ENCODE results near the gene NAA25.

DNA sequence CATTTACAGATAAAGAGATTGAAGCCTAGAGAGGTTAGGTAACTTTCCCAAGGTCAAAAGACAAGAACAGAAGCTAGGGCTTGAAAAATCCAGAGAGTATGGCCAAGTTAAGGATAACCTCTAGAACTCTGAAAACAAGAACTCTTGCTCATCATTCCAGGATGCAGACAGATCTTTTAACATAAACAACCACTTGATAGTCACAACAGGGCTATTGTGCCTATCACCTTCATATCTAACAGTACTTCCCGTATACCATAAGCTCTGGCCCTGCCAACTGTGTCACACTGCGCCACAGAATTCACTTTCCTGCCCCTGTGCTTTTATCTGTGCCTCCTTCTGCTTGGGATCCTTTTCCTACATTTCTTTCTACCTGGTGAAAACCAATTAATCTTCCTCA lies 77.1 kb downstream of the NAA25 start:
- TF ChIP-seq, protein P1, sequence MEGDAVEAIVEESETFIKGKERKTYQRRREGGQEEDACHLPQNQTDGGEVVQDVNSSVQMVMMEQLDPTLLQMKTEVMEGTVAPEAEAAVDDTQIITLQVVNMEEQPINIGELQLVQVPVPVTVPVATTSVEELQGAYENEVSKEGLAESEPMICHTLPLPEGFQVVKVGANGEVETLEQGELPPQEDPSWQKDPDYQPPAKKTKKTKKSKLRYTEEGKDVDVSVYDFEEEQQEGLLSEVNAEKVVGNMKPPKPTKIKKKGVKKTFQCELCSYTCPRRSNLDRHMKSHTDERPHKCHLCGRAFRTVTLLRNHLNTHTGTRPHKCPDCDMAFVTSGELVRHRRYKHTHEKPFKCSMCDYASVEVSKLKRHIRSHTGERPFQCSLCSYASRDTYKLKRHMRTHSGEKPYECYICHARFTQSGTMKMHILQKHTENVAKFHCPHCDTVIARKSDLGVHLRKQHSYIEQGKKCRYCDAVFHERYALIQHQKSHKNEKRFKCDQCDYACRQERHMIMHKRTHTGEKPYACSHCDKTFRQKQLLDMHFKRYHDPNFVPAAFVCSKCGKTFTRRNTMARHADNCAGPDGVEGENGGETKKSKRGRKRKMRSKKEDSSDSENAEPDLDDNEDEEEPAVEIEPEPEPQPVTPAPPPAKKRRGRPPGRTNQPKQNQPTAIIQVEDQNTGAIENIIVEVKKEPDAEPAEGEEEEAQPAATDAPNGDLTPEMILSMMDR (IDR thresholded peaks at IDR 0.05), result no peak
- TF ChIP-seq POLR2A (IDR thresholded peaks at IDR 0.05) (no peak), POLR2AphosphoS5 (IDR thresholded peaks at IDR 0.05) (no peak)
